ENCODE results near the gene PPME1. TPM values are rescaled to one million over a fixed set of nuclear protein-coding genes. Genes with fewer than 3 reads are reported as not detected.

The PPME1 gene
- total RNA-seq, 1 experiment from 2014 or later, result 39.4 TPM

- H3K27ac Mint-ChIP-seq, result no peak overlapping the region
- H3K23me2 ChIP-seq (ENCODE audit: insufficient read length, low read depth, low read length, poor library complexity, severe bottlenecking), result no peaks in the 10 kb centered on the region
- no CpG with 5 or more reads among the region's 1 CpG for WGBS (ENCODE audit: extremely low coverage, insufficient read length, low lambda C conversion rate)
Observed at GRCh38 chr11:74220376-74220775, 49.3 kb downstream of the PPME1 start.

More at GRCh38 chr11:74220376-74220775, 49.3 kb downstream of the PPME1 start:
- no peak for DNase-seq
- Histone ChIP-seq H4K91ac (ENCODE audit: insufficient read length, low read depth, low read length) (no peak overlapping the region), H3K4me1 (ENCODE audit: insufficient read depth, low read length) (no peaks in the 10 kb centered on the region), H2BK12ac (ENCODE audit: insufficient read length, low read depth, low read length) (no peak overlapping the region), H3K4me2 (ENCODE audit: insufficient read depth, insufficient read length, low read length) (no peak overlapping the region), H3K79me1 (ENCODE audit: insufficient read depth, low read depth, low read length, poor library complexity, severe bottlenecking) (no peaks in the 10 kb centered on the region), H3T11ph (ENCODE audit: low read length) (no peak overlapping the region), H3K79me2 (ENCODE audit: insufficient read depth, low read length) (no peaks in the 10 kb centered on the region), H3K9me3 (ENCODE audit: control insufficient read depth, low read depth, low read length) (no peaks in the 10 kb centered on the region), H2BK5ac (ENCODE audit: insufficient read length, low read length) (no peak overlapping the region), H2AFZ (ENCODE audit: low read length) (no peak overlapping the region), H2BK120ac (ENCODE audit: low read depth, low read length, poor library complexity, severe bottlenecking) (no peak overlapping the region), H3K27ac (ENCODE audit: insufficient read length, low read depth, low read length) (no peak overlapping the region), H4K20me1 (ENCODE audit: control insufficient read depth, insufficient read depth, insufficient read length) (no peaks in the 10 kb centered on the region), H4K5ac (ENCODE audit: insufficient read length, low read depth, low read length) (no peak overlapping the region), H2BK15ac (ENCODE audit: low read depth, low read length) (no peak overlapping the region), H3K56ac (ENCODE audit: insufficient read length, low read depth, low read length) (no peak overlapping the region), H3K9ac (ENCODE audit: extremely low read depth, insufficient read length, low read length) (no peak overlapping the region), H4K8ac (replicated peaks; ENCODE audit: insufficient read length, low read depth, low read length) (no peak overlapping the region), H2BK20ac (ENCODE audit: low read depth, low read length, poor library complexity, severe bottlenecking) (no peak overlapping the region), H3K27me3 (ENCODE audit: insufficient read depth, low read length) (no peaks in the 10 kb centered on the region), H3K4ac (ENCODE audit: low read depth, low read length) (no peak overlapping the region), H3K23ac (ENCODE audit: insufficient read length, low read depth, low read length) (no peak overlapping the region), H3K14ac (ENCODE audit: insufficient read depth, low read length) (no peak overlapping the region), H2AK5ac (ENCODE audit: insufficient read length, low read length) (no peak overlapping the region), H3K18ac (ENCODE audit: insufficient read length, low read depth, low read length) (no peak overlapping the region)
- Mint-ChIP-seq H3K9me3 (peaks cover 0 to 3% of the 10 kb centered on the region in 2 experiments; a peak in 2 of 5 replicates), H3K4me1 (no peaks in the 10 kb centered on the region), H3K36me3 (ENCODE audit: insufficient read depth in 1 of 3, low read depth in 3 of 3) (peaks cover 3 to 13% (median 13%) of the 10 kb centered on the region in 3 experiments), H3K4me3 (no peak overlapping the region), H3K27me3 (ENCODE audit: low read depth) (no peaks in the 10 kb centered on the region)
- TF ChIP-seq, protein P1, sequence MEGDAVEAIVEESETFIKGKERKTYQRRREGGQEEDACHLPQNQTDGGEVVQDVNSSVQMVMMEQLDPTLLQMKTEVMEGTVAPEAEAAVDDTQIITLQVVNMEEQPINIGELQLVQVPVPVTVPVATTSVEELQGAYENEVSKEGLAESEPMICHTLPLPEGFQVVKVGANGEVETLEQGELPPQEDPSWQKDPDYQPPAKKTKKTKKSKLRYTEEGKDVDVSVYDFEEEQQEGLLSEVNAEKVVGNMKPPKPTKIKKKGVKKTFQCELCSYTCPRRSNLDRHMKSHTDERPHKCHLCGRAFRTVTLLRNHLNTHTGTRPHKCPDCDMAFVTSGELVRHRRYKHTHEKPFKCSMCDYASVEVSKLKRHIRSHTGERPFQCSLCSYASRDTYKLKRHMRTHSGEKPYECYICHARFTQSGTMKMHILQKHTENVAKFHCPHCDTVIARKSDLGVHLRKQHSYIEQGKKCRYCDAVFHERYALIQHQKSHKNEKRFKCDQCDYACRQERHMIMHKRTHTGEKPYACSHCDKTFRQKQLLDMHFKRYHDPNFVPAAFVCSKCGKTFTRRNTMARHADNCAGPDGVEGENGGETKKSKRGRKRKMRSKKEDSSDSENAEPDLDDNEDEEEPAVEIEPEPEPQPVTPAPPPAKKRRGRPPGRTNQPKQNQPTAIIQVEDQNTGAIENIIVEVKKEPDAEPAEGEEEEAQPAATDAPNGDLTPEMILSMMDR (conservative IDR thresholded peaks at IDR 0.05), result no peak
